IMR-90 (cell line): ENCODE measurements around the gene LCE1F. TPM values are rescaled to one million over a fixed set of nuclear protein-coding genes. Genes with fewer than 3 reads are reported as not detected.

Experiments
- ATAC-seq: fragments of 200-7000 bp; cut with Tn5 transposase; 2 replicates; pipeline ENCODE4 v1.9.1; 2020; ENCODE audit warnings: low read depth, mild to moderate bottlenecking, moderate library complexity
- BruUV-seq: library from RNA; stranded (reverse); fragments of 400-500 nt; replicated peaks from 2 replicates; lab custom pipeline; 2021; lab: Mats Ljungman, UMichigan
- CTCF ChIA-PET: fragments of 300-600 bp; formaldehyde crosslinking; extraction: SDS; loops from one replicate; lab custom pipeline; 2021; ENCODE audit warnings: antibody characterized with exemption; lab: Yijun Ruan, JAX
- POLR2A ChIA-PET: fragments of 300-600 bp; sonication (Branson Sonifier 250); formaldehyde crosslinking; loops from one replicate; lab custom pipeline; 2022; ENCODE audit warnings: antibody characterized with exemption; ENCODE audit not compliant: unreplicated experiment; lab: Charles Lee
- DNase-seq: peaks from one replicate; pipeline ENCODE4 v3.0.0; 2013
- H2AFZ ChIP-seq: replicated peaks from 2 replicates; pipeline ENCODE3; 2013; ENCODE audit warnings: low read length, mild to moderate bottlenecking; ENCODE audit not compliant: poor library complexity
- H2AK5ac ChIP-seq: 2 replicates; pipeline ENCODE4 v1.6.1; 2013; ENCODE audit warnings: low read depth, low read length, inconsistent platforms
- H2AK9ac ChIP-seq: replicated peaks from 2 replicates; pipeline ENCODE3; 2013; ENCODE audit warnings: mild to moderate bottlenecking, low read depth, low read length, moderate library complexity; ENCODE audit not compliant: poor library complexity
- H2BK120ac ChIP-seq: 2 replicates; pipeline ENCODE4 v1.6.1; 2013; ENCODE audit warnings: low read depth, low read length, inconsistent platforms
- H2BK15ac ChIP-seq: 3 replicates; pipeline ENCODE4 v1.6.1; 2013; ENCODE audit warnings: low read depth, low read length, inconsistent platforms
- H2BK20ac ChIP-seq: 2 replicates; pipeline ENCODE4 v1.6.1; 2013; ENCODE audit warnings: low read depth, mild to moderate bottlenecking, inconsistent platforms, low read length, moderate library complexity
- H2BK5ac ChIP-seq: 2 replicates; pipeline ENCODE4 v1.6.1; 2013; ENCODE audit warnings: mild to moderate bottlenecking, low read depth, low read length, inconsistent platforms; ENCODE audit not compliant: poor library complexity, severe bottlenecking
- H3K14ac ChIP-seq: replicated peaks from 2 replicates; pipeline ENCODE4 v1.6.1; 2013; ENCODE audit warnings: low read depth, low read length, inconsistent platforms
- H3K18ac ChIP-seq: 2 replicates; pipeline ENCODE4 v1.6.1; 2013; ENCODE audit warnings: low read depth, low read length, control low read depth
- H3K23ac ChIP-seq: 2 replicates; pipeline ENCODE4 v1.6.1; 2013; ENCODE audit warnings: low read depth, low read length, inconsistent platforms
- H3K27ac ChIP-seq: 2 replicates; pipeline ENCODE4 v1.5.1; 2013; ENCODE audit warnings: mild to moderate bottlenecking, control low read depth, low read length; ENCODE audit not compliant: insufficient read depth
- H3K27me3 ChIP-seq: 2 replicates; pipeline ENCODE4 v1.6.1; 2013; ENCODE audit warnings: low read length; ENCODE audit not compliant: control insufficient read depth, insufficient read depth
- H3K36me3 ChIP-seq: 2 replicates; pipeline ENCODE4 v1.6.1; 2013; ENCODE audit warnings: low read length, mixed read lengths; ENCODE audit not compliant: control insufficient read depth, insufficient read depth
- H3K4ac ChIP-seq: 2 replicates; pipeline ENCODE4 v1.6.1; 2013; ENCODE audit warnings: low read depth, low read length, inconsistent platforms
- H3K4me1 ChIP-seq: 2 replicates; pipeline ENCODE4 v1.6.1; 2013; ENCODE audit warnings: low read length, mixed read lengths; ENCODE audit not compliant: control insufficient read depth, insufficient read depth
- H3K4me2 ChIP-seq: 2 replicates; pipeline ENCODE4 v1.6.1; 2013; ENCODE audit warnings: low read depth, mild to moderate bottlenecking, control low read depth, low read length, moderate library complexity
- H3K4me3 ChIP-seq: 2 replicates; pipeline ENCODE4 v1.5.1; 2013; ENCODE audit warnings: low read depth, mild to moderate bottlenecking, control low read depth, low read length, moderate library complexity; ENCODE audit not compliant: insufficient read depth
- H3K56ac ChIP-seq: 2 replicates; pipeline ENCODE4 v1.6.1; 2013; ENCODE audit warnings: low read length, inconsistent platforms; ENCODE audit not compliant: insufficient read depth; ENCODE audit errors: extremely low read depth
- H3K79me1 ChIP-seq, 2 experiments: 2 replicates each; pipeline ENCODE4 v1.6.1; 2013; ENCODE audit warnings: low read length in 2 of 2, inconsistent platforms in 1 of 2, low read depth in 1 of 2
- H3K9ac ChIP-seq: 2 replicates; pipeline ENCODE4 v1.6.1; 2013; ENCODE audit warnings: low read depth, low read length, control low read depth
- H3K9me1 ChIP-seq: 2 replicates; pipeline ENCODE4 v1.6.1; 2013; ENCODE audit warnings: low read length, inconsistent platforms; ENCODE audit not compliant: insufficient read depth
- H3K9me3 ChIP-seq: 2 replicates; pipeline ENCODE4 v1.6.1; 2013; ENCODE audit warnings: low read length; ENCODE audit not compliant: control insufficient read depth, insufficient read depth
- H4K20me1 ChIP-seq: 2 replicates; pipeline ENCODE4 v1.6.1; 2013; ENCODE audit warnings: low read length, inconsistent platforms; ENCODE audit not compliant: insufficient read depth
- H4K5ac ChIP-seq: 2 replicates; pipeline ENCODE4 v1.6.1; 2013; ENCODE audit warnings: mild to moderate bottlenecking, low read depth, low read length, control low read depth
- H4K8ac ChIP-seq, 2 experiments: 2 replicates each; pipeline ENCODE4 v1.6.1; 2013; ENCODE audit warnings: low read depth in 2 of 2, low read length in 2 of 2, control low read depth in 1 of 2, inconsistent platforms in 1 of 2
- H4K91ac ChIP-seq: 2 replicates; pipeline ENCODE4 v1.6.1; 2013; ENCODE audit warnings: low read depth, low read length, inconsistent platforms; ENCODE audit not compliant: insufficient read depth
- BHLHE40 ChIP-seq: fragments of 150-350 bp; IDR thresholded peaks from 2 replicates; pipeline ENCODE4 v1.6.1; 2016; ENCODE audit warnings: mild to moderate bottlenecking, low read depth, low read length
- CEBPB ChIP-seq: IDR thresholded peaks from 2 replicates; pipeline ENCODE4 v1.6.1; 2012; ENCODE audit warnings: low read depth, low read length, improper control_type of control experiment
- CHD1 ChIP-seq: IDR thresholded peaks from 2 replicates; pipeline ENCODE4 v1.6.1; 2012; ENCODE audit warnings: low read depth, low read length, improper control_type of control experiment
- ELK1 ChIP-seq: fragments of 150-350 bp; IDR thresholded peaks from 2 replicates; pipeline ENCODE4 v1.6.1; 2016; ENCODE audit warnings: low read depth, mild to moderate bottlenecking, low read length, moderate library complexity, borderline replicate concordance
- FOS ChIP-seq: fragments of 150-350 bp; IDR thresholded peaks from 2 replicates; pipeline ENCODE4 v1.6.1; 2016; ENCODE audit warnings: low read depth, low read length
- MAFK ChIP-seq: IDR thresholded peaks from 2 replicates; pipeline ENCODE4 v1.6.1; 2012; ENCODE audit warnings: low read depth, low read length, improper control_type of control experiment
- MAZ ChIP-seq: IDR thresholded peaks from 2 replicates; pipeline ENCODE4 v1.6.1; 2012; ENCODE audit warnings: low read depth, mild to moderate bottlenecking, low read length, improper control_type of control experiment, moderate library complexity, borderline replicate concordance
- MXI1 ChIP-seq: IDR thresholded peaks from 2 replicates; pipeline ENCODE4 v1.6.1; 2012; ENCODE audit warnings: low read depth, mild to moderate bottlenecking, low read length, moderate library complexity, borderline replicate concordance
- NFE2L2 ChIP-seq: fragments of 150-350 bp; IDR thresholded peaks from 2 replicates; pipeline ENCODE4 v1.6.1; 2016; ENCODE audit warnings: low read depth, mild to moderate bottlenecking, low read length
- POLR2A ChIP-seq: IDR thresholded peaks from 2 replicates; pipeline ENCODE4 v1.6.1; 2012; ENCODE audit warnings: mild to moderate bottlenecking, low read depth, low read length
- RAD21 ChIP-seq: IDR thresholded peaks from 2 replicates; pipeline ENCODE4 v1.6.1; 2012; ENCODE audit warnings: low read length, improper control_type of control experiment
- RCOR1 ChIP-seq: IDR thresholded peaks from 2 replicates; pipeline ENCODE4 v1.6.1; 2012; ENCODE audit warnings: mild to moderate bottlenecking, low read length, improper control_type of control experiment; ENCODE audit not compliant: insufficient replicate concordance
- RFX5 ChIP-seq: IDR thresholded peaks from 2 replicates; pipeline ENCODE4 v1.8.0; 2012; ENCODE audit warnings: low read depth, mild to moderate bottlenecking, low read length, moderate library complexity
- SMC3 ChIP-seq: fragments of 150-350 bp; IDR thresholded peaks from 2 replicates; pipeline ENCODE4 v1.6.1; 2016; ENCODE audit warnings: low read depth, mild to moderate bottlenecking, antibody characterized with exemption, low read length, moderate library complexity
- USF2 ChIP-seq: fragments of 150-350 bp; IDR thresholded peaks from 2 replicates; pipeline ENCODE4 v1.6.1; 2017; ENCODE audit warnings: mild to moderate bottlenecking, antibody characterized with exemption, low read length, low read depth
- WGBS, 2 experiments: methylation state at CpG; one replicate each; pipeline versions ENCODE4 v1.1.5 to v1.1.7; 2013; ENCODE audit warnings: missing lambda C conversion rate in 2 of 2; ENCODE audit not compliant: insufficient read length in 1 of 2; ENCODE audit errors: extremely low coverage in 2 of 2; 5-methylcytosine and 5-hydroxymethylcytosine counted together
- dilution Hi-C: fragments of 300-500 bp; cut with HindIII; formaldehyde crosslinking; loops from one replicate; pipeline ENCODE4 v1.14.3; 2018; ENCODE audit warnings: low sequenced_read_pairs; ENCODE audit not compliant: unreplicated experiment
- in situ Hi-C: fragments of 300-500 bp; cut with MboI; formaldehyde crosslinking; loops from 3 replicates; pipeline ENCODE4 v1.14.3; 2019; ENCODE audit warnings: low sequenced_read_pairs, inconsistent platforms, mixed read lengths
- intact Hi-C: fragments of 100-400 bp; cut with micrococcal nuclease; formaldehyde crosslinking; loops from 2 replicates; pipeline ENCODE4 v1.10.0; 2022
- polyA plus RNA-seq, 3 experiments: library from polyadenylated mRNA; depleted of rRNA; stranded (reverse); fragments of >200 nt; gene quantifications; 2 replicates each; pipeline ENCODE4 v1.2.3, GENCODE V29; 2012; ENCODE audit warnings: low replicate concordance in 1 of 3
- total RNA-seq: library from RNA; depleted of rRNA; stranded (reverse); fragments of >200 nt; gene quantifications from 2 replicates; pipeline ENCODE4 v1.2.3, GENCODE V29; 2012
- TF ChIP-seq, protein P1 (sequence below): conservative IDR thresholded peaks from 2 replicates; pipeline ENCODE4 v1.5.1; 2012; ENCODE audit warnings: mild to moderate bottlenecking, low read depth, low read length, improper control_type of control experiment

The LCE1F gene
- total and polyA plus RNA-seq, 2 of the 4 experiments (the other 2 are of a cell fraction) = not detected

- no peak for ATAC-seq
- dilution Hi-C loops = no loop called here
Measured at GRCh38 chr1:152817309-152817708, 42.4 kb downstream of the LCE1F start.

More at GRCh38 chr1:152817309-152817708, 42.4 kb downstream of the LCE1F start:
- no peak overlapping the region for H2AFZ ChIP-seq
- no peak overlapping the region for H3K56ac ChIP-seq
- H3K4ac ChIP-seq = no peak overlapping the region
- in situ Hi-C loops (no loop called here), intact Hi-C loops (no loop called here)
- H3K36me3 ChIP-seq = no peaks in the 10 kb centered on the region
- H3K14ac ChIP-seq = no peak overlapping the region
- H3K23ac ChIP-seq = no peak overlapping the region
- BruUV-seq = no TSS peak
- H2AK5ac ChIP-seq = no peak overlapping the region
- no peak overlapping the region for H3K9ac ChIP-seq
- TF ChIP-seq POLR2A (no peak), USF2 (no peak), FOS (no peak), SMC3 (no peak), NFE2L2 (no peak), MXI1 (no peak), RCOR1 (no peak), MAFK (no peak), ELK1 (no peak), RAD21 (no peak), RFX5 (no peak), MAZ (no peak), BHLHE40 (no peak), CEBPB (no peak), CHD1 (no peak)
- TF ChIP-seq, protein P1, sequence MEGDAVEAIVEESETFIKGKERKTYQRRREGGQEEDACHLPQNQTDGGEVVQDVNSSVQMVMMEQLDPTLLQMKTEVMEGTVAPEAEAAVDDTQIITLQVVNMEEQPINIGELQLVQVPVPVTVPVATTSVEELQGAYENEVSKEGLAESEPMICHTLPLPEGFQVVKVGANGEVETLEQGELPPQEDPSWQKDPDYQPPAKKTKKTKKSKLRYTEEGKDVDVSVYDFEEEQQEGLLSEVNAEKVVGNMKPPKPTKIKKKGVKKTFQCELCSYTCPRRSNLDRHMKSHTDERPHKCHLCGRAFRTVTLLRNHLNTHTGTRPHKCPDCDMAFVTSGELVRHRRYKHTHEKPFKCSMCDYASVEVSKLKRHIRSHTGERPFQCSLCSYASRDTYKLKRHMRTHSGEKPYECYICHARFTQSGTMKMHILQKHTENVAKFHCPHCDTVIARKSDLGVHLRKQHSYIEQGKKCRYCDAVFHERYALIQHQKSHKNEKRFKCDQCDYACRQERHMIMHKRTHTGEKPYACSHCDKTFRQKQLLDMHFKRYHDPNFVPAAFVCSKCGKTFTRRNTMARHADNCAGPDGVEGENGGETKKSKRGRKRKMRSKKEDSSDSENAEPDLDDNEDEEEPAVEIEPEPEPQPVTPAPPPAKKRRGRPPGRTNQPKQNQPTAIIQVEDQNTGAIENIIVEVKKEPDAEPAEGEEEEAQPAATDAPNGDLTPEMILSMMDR = no peak
- no peaks in the 10 kb centered on the region for H3K79me1 ChIP-seq
- ChIA-PET CTCF (no interaction called here), POLR2A (no interaction called here)
- no peaks in the 10 kb centered on the region for H3K27me3 ChIP-seq
- no peak overlapping the region for H3K4me3 ChIP-seq
- H3K27ac ChIP-seq = no peak overlapping the region
- no peak overlapping the region for H2BK20ac ChIP-seq
- H2AK9ac ChIP-seq = no peak overlapping the region
- no peaks in the 10 kb centered on the region for H4K20me1 ChIP-seq
- no peak overlapping the region for H2BK5ac ChIP-seq
- H3K18ac ChIP-seq = no peak overlapping the region
- no peak overlapping the region for H4K8ac ChIP-seq
- no peaks in the 10 kb centered on the region for H3K9me1 ChIP-seq
- H3K9me3 ChIP-seq = no peaks in the 10 kb centered on the region
- no peak overlapping the region for H4K91ac ChIP-seq
- H3K4me2 ChIP-seq = no peak overlapping the region
- H2BK120ac ChIP-seq = no peak overlapping the region
- DNase-seq = no peak
- H2BK15ac ChIP-seq = no peak overlapping the region
- WGBS, 2 experiments = 39% methylated on average over 4 of the region's 6 CpGs; no CpG with 5 or more reads in 1 of the 2 experiments
- H3K4me1 ChIP-seq = no peaks in the 10 kb centered on the region
- no peak overlapping the region for H4K5ac ChIP-seq
